ENCODE measurements around the gene ATOSB.

Gene ATOSB

DNA sequence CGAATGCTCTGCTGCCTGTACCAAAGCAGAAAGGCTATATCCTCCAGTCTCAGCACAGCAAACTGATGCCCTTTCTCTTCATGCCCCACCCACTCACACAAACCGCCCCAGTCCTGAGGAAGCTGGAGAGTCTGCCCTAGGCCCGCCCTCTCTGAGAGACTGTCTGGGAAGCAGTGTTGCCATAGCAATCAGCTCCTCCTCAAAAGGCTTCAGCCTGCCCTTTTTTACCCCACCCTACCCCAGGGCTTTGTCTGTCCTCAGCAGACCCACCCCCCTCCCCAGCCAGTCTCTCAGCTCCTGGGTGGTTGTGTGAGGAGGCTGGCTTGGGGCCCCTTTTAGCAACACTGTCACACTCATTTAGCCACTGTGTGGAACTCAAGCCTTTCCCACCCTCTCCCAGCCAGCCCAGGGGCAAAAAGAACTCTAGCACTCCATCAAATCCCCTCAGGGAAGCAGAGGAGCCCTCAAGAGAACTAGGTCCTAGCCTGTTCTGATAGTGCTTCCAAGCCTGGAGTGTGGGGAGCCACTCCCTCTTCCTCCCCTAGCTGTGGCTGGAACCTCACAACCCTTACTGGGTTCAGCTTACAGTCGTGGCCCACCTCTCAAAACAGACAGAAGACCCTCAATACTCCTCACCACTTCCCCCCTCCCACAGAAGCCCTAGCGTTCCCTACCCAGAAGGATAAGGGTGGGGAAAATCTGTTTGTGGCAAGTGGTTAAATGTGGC is 1.4 kb downstream of the ATOSB start:
- DNase-seq (ENCODE audit: low spot score) = peak; percentile 69

DNA sequence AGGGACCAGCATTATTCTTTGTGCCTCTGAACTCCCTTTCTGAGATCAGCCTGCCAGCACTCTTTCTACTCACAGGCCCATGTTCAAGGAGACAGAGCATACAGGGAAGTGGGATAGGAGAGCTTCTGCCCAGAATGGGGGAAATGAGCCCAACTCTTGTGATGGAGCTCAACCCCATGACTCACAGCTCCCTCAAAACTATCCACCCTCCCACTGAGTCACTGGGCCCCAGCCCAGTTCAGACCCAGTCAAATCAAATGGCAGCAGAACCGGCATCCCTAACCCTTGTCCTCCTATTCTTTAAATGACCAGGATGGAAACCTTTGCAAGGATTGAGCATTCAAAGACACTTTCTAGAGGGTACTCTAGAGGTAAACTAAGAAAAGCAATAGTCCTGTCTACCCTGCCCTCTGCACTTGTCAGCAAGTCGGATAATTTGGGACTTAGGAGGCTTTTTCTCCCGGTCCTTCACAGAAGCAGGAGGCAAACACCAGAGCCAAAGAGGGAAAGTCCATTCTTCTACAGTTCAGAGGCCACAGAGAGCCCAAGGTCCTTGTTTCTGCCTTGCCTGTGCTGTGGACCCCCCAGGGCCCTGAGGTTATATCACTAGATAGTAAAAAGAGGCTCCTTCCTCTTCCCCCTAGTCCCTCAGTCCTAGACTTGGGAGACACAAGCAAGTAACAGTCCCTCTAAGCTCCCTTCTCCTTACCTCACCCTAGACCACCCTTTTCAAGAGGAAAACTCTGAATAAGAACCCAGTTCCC is 3.2 kb downstream of the ATOSB start:
- no peak for DNase-seq (ENCODE audit: low spot score)

DNA sequence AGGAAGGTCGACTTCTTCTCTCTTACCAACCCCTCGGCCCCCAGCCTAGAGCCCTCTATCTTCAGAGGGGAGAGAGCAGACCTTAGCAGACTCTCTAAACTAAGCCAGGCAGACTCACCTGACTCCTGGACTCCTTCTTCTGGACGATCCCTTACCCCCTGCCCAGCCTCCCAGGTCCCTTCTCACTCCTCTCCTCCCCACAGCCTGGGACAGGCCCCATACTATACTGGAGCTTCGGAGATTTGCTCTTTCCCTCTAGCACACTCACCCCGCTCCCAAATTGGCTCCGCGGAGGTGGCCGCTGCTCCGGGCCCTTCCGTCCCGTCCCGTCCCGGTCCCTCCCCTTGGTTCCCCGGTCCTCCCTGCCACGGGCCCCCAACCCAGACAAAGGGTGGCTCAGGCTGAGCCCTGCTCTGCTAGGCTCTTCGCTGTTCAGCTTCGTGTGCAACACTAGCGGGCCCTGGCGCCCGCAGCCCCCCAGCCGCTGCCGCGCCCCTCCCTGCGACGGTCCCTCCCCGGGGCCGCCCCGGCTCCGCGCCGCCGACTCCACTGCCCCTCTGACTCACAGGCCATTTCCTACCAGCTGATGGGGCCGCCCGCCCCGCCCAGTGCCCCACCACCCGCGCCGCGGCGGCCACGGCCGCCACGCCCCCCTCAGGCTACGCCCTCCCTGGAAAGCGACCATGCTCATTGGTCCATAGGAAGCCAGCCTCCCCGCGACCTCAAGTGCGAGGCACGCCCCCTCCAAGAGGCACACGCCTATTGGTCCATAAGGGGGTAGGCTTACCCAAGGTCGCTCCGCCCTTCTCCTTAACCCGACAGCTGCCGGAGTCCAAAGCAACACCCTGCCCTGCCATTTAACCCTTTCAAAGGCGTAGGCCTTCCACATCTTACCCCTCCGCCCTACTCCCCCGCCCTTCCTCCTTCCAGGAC is 4.4 kb downstream of the ATOSB start:
- DNase-seq (ENCODE audit: low spot score) = peak; percentile 99

DNA sequence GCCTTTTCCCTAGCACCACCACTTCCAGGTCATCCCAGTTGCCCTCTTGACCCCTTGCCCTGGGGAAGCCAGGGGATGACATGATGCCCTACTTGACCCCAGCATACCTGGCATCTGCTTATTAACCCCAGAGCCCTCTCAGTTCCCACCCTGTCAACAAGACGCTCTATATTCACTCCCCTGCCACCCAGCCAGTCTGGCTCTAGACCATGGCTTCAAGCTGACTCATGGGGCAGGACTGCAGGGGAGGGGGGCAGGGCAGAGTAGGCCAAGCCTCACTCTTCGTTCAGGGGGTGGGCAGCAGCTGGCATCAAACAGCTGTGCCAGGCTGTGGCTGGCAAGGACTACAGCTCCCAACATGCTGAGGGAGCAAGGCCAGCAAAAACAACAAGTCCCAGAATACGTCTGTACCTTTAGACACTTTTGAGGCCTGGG is 5.3 kb downstream of the ATOSB start:
- peak; percentile 84 for DNase-seq (ENCODE audit: low spot score)

DNA sequence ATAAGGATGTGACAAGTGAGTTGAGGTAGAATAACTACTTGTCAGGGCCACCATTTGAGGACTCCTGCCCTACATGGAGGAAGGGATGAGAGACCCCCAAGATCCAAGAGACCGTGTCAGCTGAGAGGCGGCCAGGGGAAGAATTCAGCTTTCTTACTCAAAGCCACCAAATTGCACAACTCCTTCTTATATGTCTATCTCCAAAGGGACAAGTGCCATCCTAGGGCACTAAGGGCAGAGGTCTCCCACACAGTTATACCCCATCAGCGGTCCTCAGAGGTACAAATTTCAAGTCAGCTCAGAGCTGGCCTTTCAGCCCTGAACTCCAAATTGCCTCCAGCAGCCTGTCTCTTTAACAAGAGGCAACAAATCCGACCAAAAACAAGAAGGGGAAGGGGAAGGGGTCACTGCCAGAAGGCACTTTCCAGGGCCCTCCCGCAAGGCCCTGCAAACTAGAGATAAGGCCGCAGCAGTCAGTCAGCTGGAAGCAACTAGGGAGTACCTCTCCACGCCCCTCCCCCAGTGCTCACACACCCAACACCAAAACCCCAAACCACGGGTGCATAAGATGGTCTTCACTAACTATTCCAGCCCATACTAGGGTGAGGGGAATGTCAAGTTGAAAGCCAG is 6.6 kb downstream of the ATOSB start:
- no peak for DNase-seq (ENCODE audit: low spot score)

DNA sequence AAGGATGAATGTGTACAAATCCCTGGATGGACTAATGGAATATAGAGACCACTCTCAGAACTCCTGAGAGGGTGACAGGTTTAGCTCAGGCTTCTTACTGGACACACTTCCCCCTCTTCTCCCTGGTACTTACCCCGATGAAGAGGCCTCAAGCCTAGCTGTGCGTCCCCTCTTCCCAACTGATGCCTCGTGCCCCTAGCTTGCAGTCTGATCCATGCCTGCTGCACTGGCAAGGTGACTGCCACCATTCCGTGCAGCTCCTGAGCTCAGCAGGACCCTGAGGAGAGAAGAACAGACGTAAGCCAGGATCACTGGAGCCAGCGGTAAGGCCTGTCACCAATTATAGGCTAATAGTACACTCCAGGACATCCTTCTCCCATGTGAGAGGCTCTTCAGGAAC is 7.2 kb downstream of the ATOSB start:
- DNase-seq (ENCODE audit: low spot score) = no peak

DNA sequence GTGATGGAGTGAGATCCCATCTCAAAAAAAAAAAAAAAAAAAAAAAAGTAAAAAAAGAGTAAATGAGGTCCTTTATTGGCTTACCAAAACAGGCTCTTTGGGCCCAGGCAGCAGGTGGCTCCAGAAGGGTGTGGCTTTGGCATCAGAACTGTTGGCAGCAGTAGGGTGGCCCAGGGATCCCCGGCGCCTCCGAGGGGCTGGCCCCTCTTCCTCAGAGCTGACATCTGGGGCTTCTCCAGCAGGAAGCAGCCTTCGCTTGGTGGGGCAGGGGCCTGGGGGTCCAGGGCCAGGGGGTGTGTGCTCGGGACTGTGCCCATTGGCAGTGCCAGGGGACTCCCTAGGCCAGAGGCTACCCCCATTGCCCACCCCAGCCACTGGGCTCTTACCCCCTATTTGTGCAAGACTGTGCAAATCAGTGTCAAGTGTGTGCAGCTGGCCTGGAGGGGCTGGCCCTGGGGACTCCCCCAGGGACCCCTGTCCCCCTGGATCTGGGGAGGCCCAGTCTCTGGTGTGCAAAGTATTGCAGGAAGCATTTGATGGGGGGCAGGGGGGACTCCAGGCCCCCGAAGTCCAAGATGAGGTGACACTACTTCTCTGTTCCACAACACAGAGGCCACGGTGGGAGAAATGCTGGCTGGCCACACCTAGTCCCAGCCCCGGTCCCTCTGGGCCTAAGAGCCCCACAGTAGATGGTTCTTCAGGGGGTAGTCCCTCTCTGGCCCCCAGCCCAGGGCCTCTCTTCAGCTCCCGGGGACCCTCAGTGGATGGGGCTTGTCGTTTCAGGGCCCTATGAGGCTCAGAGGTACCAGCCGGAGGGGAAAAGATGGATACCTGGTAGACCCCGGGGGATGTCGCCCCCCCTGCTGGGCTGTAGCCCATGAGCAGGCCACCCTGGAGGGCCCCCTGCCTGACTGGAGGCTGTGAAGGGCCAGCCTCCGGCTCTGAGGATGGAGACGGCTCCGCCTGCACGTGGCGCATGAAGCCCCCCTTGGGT is 8.1 kb downstream of the ATOSB start:
- no peak for DNase-seq (ENCODE audit: low spot score)

DNA sequence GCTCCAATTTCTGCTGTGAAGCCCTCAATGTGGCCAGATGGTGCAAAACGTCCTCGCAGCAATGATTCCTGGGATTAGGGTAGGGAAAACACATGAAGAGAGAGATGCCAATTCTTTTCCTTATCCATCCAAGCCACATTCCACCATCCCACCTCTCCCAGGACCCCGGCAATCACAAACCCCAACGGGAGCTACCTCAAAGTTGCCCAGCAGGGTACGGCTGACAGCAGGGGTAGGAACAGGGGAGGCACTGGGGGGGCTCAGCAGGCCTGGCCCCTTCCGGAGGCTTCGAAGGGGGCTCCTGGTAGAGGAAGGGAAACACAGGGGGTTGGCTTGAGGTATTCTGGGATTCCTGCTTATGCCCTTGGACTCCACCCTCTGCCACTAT is 9.3 kb downstream of the ATOSB start:
- no peak for DNase-seq (ENCODE audit: low spot score)

DNA sequence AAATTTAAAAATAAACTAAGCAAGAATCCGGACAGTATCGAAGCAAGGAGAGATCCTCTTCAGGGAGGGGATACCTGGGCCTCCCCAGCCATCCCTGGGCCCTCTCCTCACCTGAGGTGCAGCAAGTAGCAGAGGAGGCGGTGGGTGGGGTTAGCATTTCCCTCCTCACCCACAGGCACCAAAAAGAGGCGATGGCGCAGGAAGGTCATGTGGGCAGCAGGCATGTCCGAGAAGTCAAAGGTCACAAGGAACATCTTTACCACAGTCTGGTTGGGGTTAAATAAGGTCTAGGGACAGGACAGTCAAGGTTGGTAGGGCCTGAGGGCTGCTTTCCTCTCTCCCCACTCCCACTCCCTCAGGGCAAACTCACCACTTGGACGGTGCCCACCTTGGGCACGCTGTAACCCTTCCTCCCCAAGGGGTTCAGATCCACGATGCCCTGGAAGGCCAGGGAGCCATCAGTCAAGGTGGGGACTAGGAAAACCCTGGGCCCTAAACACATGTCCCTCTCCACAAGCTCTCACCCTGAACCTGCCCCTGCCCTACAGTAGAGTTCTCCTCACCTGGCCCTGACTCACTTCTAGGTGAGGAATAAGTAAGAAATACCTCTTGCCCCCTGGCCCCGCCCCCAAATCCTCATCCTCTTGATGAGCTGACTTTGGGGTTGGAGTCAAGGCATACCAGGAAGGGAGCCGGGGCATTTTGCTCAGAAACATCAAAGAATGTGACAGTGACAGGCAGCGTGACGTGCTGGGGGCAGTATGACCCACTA is 9.9 kb downstream of the ATOSB start:
- DNase-seq (ENCODE audit: low spot score) = no peak

DNA sequence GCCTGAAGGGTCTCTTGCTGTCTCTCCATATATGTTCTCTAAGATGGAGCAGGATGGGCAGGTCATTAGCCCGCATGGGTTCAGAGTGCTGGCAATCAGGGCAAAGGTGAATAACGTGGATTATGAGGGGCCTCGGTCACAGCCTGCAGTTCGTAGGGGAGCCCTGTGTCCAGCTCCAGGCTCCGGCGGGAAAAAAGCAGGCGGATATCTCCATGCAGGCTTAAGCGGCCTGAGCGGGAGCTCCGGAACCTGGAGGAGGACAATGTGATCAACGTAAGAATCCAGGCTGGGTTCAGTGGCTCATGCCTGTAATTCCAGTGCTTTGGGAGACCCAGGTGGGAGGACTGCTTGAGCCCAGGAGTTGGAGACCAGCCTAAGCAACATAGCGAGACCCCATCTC is 10.5 kb downstream of the ATOSB start:
- DNase-seq (ENCODE audit: low spot score) = no peak

DNA sequence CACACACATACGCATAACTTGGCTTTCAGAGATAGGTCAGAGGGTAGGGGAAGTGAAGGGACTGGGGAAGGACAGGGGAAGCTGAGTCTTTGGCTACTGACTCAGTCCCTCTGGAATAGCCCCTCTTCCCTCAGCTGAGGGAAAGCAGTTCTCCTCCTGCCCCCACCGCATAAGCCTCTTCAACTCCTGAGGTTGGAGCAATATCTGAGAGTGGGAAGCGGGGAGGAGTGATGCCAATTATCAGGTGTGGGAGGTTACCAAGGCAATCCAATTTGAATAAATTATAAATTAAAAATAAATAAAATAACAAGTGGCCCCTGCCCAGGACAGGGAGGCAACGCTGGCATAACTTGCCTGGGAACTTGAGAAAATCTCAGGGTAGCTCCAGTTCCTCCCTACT is 11.1 kb downstream of the ATOSB start:
- no peak for DNase-seq (ENCODE audit: low spot score)

DNA sequence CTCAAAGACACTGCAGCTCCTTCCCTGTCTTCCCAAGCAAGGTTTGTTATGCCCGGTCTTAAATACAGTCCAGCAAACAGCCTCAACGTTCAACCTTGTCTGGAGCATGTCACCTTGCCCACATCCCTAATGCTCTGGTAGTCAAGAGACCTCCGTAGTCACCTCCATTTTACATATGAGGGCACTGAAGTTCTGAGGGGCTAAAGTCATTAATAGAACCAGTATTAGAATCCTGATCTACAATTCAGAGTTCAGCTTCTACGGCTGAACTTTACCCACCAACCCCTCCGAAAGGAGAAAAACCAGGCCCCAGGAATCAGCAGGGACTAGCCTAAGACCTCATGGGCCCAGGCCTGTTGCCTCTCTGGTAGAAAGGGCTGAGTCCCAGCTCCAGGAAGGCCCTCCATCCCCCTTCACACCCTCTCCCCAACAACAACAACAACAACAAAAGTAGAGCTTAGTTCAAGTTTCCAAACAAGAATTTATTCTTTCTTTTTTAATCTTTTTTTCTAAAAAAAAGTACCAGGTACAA is 11.9 kb downstream of the ATOSB start:
- DNase-seq (ENCODE audit: low spot score) = no peak

DNA sequence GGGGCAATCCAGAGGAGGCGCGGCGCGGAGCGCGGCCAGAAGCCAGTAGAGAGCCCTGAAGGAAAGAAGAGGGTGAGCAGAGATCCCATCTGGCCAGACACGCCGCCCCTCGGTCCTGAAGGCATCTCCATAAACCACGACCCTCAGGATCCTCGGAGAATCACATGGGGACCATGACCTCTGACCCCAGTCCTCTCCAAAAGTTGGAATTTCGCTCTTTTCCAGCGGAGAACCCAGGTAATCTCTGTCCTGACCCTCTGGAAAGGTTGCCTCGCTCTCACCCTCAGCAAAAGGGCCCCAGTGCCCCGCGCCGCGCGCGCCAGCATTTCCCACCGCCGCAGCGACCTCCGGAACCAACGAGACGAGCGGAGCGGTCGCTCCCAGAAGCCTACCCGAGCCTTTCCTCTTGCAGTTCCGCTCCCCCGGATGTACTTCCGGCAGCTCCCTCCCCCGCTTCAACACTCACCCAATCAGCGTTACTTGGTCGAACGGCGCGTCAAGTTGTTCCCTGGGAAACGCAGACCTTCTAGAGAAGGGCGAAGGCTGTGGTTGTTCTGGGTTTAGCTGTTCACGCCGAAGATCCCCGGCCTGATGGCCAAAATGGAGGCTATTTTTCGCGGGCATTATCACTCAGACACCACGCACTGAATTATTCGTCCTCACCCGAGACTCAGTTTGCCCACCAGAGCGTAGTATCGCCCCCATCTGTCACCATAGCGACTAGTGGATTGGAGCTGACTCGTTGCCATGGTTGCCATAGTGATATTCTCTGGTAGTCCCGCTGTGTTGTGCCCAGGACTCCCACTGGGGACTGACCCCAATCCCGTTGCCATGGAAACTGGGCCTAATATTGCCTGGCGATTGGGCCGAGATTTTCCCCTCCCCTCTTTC is 12.6 kb downstream of the ATOSB start, which contains the start of gene STOML2:
TSS of gene STOML2 (minus strand) at position 363 of the 891 bp plus-strand sequence. CDS start at position 326, 37 bp downstream.
- DNase-seq (ENCODE audit: low spot score) = peak; percentile 96

DNA sequence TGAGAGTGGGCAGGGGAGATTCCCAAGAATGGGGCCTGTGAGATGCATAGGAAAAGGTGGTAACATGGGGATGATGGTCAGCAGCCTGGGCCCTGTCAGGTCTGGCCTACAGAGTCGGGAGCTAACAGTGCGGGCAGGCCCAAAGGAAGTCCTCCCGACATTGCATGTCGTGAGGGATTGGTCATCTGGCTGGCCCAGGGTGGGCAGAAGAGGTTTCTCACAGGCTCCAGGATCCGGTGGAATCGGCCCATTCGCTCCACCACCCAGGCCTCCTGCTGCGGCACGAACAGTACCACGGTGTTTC is 13.2 kb downstream of the ATOSB start:
- no peak for DNase-seq (ENCODE audit: low spot score)

DNA sequence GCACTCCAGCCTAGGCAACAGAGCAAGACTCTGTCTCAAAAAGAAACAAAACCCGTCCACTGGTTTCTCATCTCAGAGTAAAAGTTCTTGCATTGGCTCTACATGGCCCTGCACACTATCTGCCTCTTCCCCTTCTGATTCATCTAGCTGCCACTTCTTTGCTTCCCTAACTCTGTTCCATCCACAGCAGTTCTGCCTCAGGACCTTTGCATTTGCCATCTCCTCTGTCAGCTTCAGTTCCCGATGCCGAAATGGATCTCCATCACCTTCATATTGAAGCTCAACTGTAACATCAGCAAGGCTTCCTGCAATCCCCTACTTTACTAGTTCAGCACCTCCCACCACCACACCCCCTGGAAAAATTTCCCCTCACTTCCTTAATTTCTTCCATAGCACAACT is 18.1 kb downstream of the ATOSB start:
- DNase-seq (ENCODE audit: low spot score) = no peak

DNA sequence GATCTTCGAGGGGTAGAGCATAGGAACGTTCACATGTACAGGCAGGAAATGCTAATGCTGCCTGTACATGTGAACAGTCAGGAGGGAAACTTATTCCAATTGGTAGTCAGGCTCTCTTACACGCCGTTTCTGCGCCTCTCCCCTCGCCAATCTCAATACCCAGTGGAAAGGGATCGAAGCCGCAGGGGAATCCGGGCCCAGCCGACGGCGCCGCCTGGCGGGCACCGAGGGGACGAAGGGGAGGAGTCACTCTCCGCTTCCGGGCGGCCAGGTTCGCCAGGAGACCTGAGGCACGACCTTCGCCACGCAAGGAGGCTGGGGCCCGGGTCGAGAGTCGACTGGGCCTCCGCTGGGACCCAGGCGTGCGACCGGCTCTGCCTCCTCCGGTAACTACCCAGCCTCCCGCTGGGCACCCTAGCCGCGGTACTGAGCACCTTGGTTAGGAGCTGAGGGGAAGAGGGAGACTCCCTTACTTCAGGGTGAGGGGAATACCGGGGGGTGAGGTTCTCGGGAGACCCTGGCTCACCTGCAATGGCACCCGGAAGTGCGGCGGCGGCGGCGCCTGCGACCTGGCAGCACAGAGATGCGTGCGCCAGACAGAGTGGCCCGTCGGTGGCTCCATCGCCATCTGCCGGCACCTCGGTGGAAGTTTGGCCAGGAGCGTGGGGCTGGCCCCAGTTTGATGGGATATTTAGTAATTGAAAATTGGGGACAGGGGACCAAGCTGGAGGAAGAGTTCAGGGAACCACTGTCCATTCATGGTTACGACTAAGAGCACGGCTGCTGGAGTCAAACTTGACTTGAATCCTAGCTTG is 19.4 kb downstream of the ATOSB start, which contains the start of gene PIGO:
TSS of gene PIGO (minus strand) at position 557 of the 815 bp plus-strand sequence. CDS start 1,026 bp downstream, outside the sequence.
- peak; percentile 80 for DNase-seq (ENCODE audit: low spot score)

DNA sequence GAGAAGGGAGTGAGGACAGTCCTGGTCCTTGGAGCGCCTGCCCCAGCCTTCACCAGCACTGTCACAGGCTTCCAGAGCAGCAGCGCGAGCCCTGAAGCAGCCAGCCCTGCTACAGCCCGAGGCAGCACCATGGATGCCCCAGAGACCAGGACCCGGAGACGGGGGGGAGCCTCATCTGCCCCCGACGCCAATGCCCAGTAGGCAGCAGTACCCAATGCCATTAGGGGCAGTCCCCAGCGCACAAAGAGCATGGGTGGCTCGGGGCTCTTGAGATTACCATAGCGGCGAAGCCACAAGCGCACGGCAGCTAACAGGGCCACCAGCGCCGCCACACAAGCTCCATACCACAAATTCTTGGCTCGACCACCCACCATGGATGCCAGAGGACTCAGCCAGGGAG is 24.1 kb downstream of the ATOSB start:
- DNase-seq (ENCODE audit: low spot score) = no peak

DNA sequence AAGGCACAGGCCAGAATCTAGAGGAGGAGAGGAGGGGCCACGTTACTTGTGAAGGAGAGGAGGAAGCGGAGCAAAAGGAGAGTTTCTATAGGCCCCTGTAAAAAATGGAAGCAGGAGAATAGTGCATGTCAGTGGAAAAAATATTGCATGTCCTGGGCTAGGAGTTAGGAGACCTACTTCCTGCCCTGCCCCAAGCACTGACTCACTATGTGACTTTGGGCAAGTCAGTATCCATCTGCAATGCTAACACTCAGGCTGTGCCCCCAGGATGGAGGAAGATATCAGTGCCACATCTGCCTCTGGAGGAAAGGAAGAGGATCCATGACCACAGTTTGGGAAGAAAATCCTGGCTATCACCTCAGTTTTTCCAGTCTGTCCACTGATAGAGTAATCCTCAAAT is 26.2 kb downstream of the ATOSB start:
- DNase-seq (ENCODE audit: low spot score) = no peak

Data from globus pallidus (tissue), 1 donor.